ENCODE data around the gene RTCA.
"Not testable (repeated sequence)": the region's sequence is repeated elsewhere in the genome, so short reads cannot be mapped to it uniquely, and the experiment has no call there.

RTCA gene

GRCh38 chr1:100309863-100310262 lies 43.8 kb downstream of the RTCA start:
- DNase-seq: no peak

GRCh38 chr1:100313382-100313781 lies 47.4 kb downstream of the RTCA start:
- no peak for DNase-seq

GRCh38 chr1:100316622-100317021 lies 50.6 kb downstream of the RTCA start:
- DNase-seq: no peak

- no peak for DNase-seq
Measured at GRCh38 chr1:100320311-100321099, 54.5 kb downstream of the RTCA start.

- no peak for DNase-seq
Measured at GRCh38 chr1:100321100-100321493, 55.1 kb downstream of the RTCA start.

- no peak for DNase-seq
Measured at GRCh38 chr1:100321506-100321905, 55.5 kb downstream of the RTCA start.

GRCh38 chr1:100322436-100323211 lies 56.6 kb downstream of the RTCA start:
- no peak for DNase-seq

GRCh38 chr1:100323419-100324106 lies 57.5 kb downstream of the RTCA start:
- DNase-seq: no peak

GRCh38 chr1:100325415-100326324 lies 59.7 kb downstream of the RTCA start:
- DNase-seq: no peak

GRCh38 chr1:100326325-100326670 lies 60.3 kb downstream of the RTCA start:
- DNase-seq: not testable (repeated sequence)

- DNase-seq: no peak
Measured at GRCh38 chr1:100328133-100328532, 62.1 kb downstream of the RTCA start.

- not testable (repeated sequence) for DNase-seq
Measured at GRCh38 chr1:100331146-100331545, 65.1 kb downstream of the RTCA start.

- no peak for DNase-seq
Measured at GRCh38 chr1:100332331-100332730, 66.3 kb downstream of the RTCA start.

GRCh38 chr1:100335436-100335835 lies 69.4 kb downstream of the RTCA start:
- DNase-seq: no peak

- DNase-seq: not testable (repeated sequence)
Measured at GRCh38 chr1:100337878-100338277, 71.9 kb downstream of the RTCA start.

GRCh38 chr1:100339735-100340134 lies 73.7 kb downstream of the RTCA start:
- DNase-seq: not testable (repeated sequence)

GRCh38 chr1:100340494-100340893 lies 74.5 kb downstream of the RTCA start:
- DNase-seq: no peak

- DNase-seq: no peak
Measured at GRCh38 chr1:100342348-100342747, 76.3 kb downstream of the RTCA start.
